Stimulated activated CD8-positive, alpha-beta memory T cell treated with anti-CD3 and anti-CD28 coated beads, Interleukin-2, amount 100 ng/mL, for 48 hours (primary cell): ENCODE measurements around the gene ASF1B.

Experiments used
- DNase-seq, 2 donors: peaks; one replicate each; pipeline ENCODE4 v3.0.0-alpha.2; 2020; ENCODE audit warnings: low read depth in 2 of 2

ASF1B gene

GRCh38 chr19:14138576-14139265 lies 2.3 kb upstream of the ASF1B start:
- DNase-seq = no peak

GRCh38 chr19:14135985-14136508 lies 342 bp downstream of the ASF1B start:
- DNase-seq = no peak

GRCh38 chr19:14135355-14135754 lies 1.0 kb downstream of the ASF1B start:
- no peak for DNase-seq

- DNase-seq = no peak
These were observed 8.4 kb downstream of the ASF1B start for GRCh38 chr19:14127929-14128509.

GRCh38 chr19:14127176-14127575 lies 9.2 kb downstream of the ASF1B start:
- DNase-seq = no peak

- no peak for DNase-seq
These were observed 13.5 kb downstream of the ASF1B start for GRCh38 chr19:14122924-14123323.

GRCh38 chr19:14120497-14120780 lies 15.9 kb downstream of the ASF1B start:
- DNase-seq = no peak

GRCh38 chr19:14119644-14120496 lies 16.5 kb downstream of the ASF1B start:
- DNase-seq = no peak

GRCh38 chr19:14119146-14119545 lies 17.2 kb downstream of the ASF1B start:
- DNase-seq = no peak

- DNase-seq = no peak
These were observed 18.0 kb downstream of the ASF1B start for GRCh38 chr19:14118165-14119051.

GRCh38 chr19:14117668-14118164 lies 18.7 kb downstream of the ASF1B start, which contains the start of gene PRKACA:
Gene PRKACA (minus strand): TSS chr19:14117762. CDS start chr19:14117547, 215 bp downstream.
- peak; percentile 97 to 99 for DNase-seq

GRCh38 chr19:14116918-14117578 lies 19.3 kb downstream of the ASF1B start:
- no peak for DNase-seq

GRCh38 chr19:14116525-14116917 lies 19.9 kb downstream of the ASF1B start:
- DNase-seq = no peak

- DNase-seq = no peak
These were observed 20.6 kb downstream of the ASF1B start for GRCh38 chr19:14115756-14116155.

- DNase-seq = peak; percentile 36 to 44
These were observed 21.5 kb downstream of the ASF1B start for GRCh38 chr19:14114854-14115253.

GRCh38 chr19:14114439-14114838 lies 21.9 kb downstream of the ASF1B start:
- no peak for DNase-seq

GRCh38 chr19:14113762-14114414 lies 22.5 kb downstream of the ASF1B start:
- DNase-seq = peak; percentile 45 to 60

GRCh38 chr19:14112809-14113385 lies 23.5 kb downstream of the ASF1B start:
- DNase-seq = no peak

- DNase-seq = no peak
These were observed 24.2 kb downstream of the ASF1B start for GRCh38 chr19:14112051-14112808.
